ENCODE results near the gene PCDHB2.
"Not testable (repeated sequence)": the region's sequence is repeated elsewhere in the genome, so short reads cannot be mapped to it uniquely, and the experiment has no call there.

DNA sequence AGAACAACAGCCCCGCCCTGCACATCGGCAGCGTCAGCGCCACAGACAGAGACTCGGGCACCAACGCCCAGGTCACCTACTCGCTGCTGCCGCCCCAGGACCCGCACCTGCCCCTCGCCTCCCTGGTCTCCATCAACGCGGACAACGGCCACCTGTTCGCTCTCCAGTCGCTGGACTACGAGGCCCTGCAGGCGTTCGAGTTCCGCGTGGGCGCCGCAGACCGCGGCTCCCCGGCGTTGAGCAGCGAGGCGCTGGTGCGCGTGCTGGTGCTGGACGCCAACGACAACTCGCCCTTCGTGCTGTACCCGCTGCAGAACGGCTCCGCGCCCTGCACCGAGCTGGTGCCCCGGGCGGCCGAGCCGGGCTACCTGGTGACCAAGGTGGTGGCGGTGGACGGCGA lies 1.8 kb downstream of the PCDHB2 start:
- TF ChIP-seq, protein P1, sequence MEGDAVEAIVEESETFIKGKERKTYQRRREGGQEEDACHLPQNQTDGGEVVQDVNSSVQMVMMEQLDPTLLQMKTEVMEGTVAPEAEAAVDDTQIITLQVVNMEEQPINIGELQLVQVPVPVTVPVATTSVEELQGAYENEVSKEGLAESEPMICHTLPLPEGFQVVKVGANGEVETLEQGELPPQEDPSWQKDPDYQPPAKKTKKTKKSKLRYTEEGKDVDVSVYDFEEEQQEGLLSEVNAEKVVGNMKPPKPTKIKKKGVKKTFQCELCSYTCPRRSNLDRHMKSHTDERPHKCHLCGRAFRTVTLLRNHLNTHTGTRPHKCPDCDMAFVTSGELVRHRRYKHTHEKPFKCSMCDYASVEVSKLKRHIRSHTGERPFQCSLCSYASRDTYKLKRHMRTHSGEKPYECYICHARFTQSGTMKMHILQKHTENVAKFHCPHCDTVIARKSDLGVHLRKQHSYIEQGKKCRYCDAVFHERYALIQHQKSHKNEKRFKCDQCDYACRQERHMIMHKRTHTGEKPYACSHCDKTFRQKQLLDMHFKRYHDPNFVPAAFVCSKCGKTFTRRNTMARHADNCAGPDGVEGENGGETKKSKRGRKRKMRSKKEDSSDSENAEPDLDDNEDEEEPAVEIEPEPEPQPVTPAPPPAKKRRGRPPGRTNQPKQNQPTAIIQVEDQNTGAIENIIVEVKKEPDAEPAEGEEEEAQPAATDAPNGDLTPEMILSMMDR (IDR thresholded peaks at IDR 0.05): not testable (repeated sequence)
- TF ChIP-seq POLR2AphosphoS5 (IDR thresholded peaks at IDR 0.05): not testable (repeated sequence)
